ENCODE results near the gene SPO11. TPM values are rescaled to one million over a fixed set of nuclear protein-coding genes. Genes with fewer than 3 reads are reported as not detected.
A peak's percentile ranks its signal among the peaks of the same experiment; 100 is the strongest.

The SPO11 gene
- total RNA-seq, 1 donor: not detected

DNA sequence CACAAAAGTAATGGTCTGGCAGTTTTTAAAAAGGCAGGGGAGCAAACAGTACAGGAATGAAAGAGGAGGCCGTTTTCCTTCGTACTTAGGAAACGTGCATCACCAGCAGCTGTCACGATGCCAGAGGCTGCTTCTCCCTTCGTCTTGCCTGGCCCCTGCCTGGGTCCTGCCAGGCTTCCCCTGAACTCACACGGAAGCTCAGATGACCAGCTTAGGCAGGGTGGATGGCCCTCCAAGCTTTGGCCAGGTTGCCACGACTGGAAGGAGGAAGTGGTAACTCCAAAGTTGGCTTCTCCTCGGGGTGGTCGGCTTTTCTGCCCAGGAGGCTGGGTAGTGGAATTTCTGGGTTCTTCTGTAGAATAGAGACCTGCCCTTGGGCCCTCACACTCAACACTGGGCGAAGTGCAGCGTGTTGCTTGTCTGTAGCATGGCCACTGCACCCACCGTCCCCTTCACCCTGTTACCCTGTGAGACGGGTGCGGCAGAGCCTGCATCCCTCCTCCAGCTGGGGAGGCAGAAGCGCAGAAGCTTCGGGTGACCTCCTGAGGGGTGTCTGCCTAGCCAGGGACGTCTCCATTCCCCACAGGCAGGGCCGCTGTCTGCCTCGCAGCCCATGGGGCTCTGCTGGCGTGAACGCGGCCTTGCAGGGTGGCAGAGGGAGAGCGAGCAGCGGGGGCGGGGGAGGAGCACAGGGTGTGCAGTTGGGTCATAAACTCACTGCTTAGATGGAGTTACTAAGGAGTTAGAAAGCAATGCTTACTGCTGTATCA, 43.2 kb downstream of the SPO11 start:
- no peak for DNase-seq (ENCODE audit: low read depth in 2 of 3, low spot score in 2 of 3)

DNA sequence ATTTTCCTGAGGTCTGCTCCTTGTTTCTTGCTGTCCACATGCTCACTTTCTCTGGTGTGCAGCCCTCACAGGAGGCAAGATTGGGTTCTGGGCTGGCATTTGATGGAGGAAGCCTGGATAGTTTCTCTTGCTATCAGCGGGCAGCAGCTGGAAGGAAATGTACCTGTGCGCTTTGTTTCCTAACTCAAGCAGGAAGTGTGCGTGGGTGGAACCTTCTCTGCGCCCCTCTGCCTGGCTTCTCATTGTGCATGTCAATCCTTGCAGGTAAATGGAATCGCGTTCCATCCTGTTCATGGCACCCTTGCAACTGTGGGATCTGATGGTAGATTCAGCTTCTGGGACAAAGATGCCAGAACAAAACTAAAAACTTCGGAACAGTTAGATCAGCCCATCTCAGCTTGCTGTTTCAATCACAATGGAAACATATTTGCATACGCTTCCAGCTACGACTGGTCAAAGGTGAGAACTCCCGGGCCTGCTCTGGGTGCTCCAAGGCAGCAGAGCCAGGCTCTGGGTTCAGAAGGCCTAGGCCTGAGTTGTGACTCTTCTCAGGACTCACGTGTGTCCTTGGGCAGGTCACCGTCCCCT, 44.8 kb downstream of the SPO11 start:
- no peak for DNase-seq (ENCODE audit: low read depth in 2 of 3, low spot score in 2 of 3)

DNA sequence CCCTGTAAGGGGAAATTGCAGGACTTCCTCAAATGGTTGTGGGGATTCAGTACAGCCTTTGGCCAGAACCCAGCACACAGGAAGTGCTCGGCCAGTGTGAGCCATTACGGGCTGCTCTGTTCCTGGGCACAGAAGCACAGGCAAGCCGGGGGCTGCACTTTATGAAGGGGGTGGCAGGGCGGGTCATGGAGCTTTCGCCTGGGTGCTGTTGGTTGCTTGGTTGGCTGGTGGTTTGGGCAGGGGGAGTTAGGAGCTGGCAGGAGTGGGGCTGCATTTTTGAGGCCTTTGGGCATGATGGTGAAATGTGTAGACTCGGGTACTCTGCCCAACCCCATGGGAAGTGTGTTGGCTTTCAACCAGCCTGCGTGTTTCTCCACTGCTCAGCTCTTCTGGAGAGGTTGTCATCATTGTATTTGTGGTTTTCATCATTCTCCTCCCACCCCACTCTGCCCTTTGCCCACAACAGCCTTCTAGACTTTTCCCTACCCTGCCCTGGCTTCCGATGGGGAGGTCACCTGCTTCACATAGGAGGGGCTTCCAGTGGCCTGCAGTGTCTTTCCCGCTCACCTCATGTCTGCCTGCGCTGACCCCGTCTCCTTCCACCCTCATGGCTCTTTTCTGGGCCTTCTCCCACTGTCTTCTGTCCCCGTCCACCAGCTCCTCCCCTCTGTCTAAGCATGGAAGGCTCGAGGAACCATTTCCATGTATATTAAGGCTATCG, 45.5 kb downstream of the SPO11 start:
- DNase-seq (ENCODE audit: low read depth in 2 of 3, low spot score in 2 of 3): no peak

DNA sequence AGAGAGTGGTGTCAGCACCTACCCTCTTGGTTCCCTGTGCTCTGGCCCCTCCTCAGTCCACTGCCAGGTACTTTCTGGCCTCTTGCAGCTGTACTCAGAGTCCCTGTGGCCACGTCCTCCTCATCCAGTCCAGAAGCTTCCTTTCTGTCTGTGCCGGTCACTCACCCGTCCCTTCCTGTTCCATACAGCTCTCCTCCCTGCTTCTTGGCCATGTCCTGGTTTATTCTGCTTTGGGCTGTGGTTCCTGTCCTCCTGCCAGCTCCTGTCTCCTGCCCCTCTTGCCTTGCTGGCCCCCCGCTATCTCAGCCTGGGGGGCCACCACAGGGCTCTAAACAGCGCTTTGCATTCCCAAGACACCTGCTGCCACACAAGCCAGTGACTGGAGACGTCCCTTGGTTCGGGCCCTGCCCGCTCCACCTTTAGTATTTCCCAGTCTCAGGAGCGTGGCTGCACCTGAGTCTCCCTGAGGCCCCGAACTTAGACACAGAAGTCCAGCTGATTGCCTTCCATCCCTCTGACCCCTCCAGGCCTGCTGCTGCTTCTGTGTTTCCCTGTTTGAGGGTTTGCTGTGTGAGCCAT, 46.1 kb downstream of the SPO11 start:
- no peak for DNase-seq (ENCODE audit: low read depth in 2 of 3, low spot score in 2 of 3)

DNA sequence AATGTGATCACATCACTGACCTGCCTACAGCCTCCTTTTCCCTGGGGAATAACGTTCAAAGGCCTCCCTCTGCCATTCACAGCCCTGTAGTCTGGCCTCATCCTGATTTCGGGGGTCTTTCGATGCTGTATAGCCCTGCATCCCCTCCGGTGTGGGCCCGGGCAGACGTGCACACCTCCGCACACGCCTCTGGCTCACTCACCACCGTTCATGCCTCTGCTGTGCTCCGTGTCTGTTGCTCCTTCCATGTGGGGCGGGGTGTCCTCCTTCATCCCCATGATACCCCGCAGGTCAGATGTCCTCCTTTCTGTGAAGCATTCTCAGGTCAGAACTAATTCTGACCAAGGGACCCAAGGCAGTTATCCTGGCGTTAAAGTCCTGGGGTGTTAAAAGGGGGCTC, 47.7 kb downstream of the SPO11 start:
- DNase-seq (ENCODE audit: low read depth in 2 of 3, low spot score in 2 of 3): no peak

DNA sequence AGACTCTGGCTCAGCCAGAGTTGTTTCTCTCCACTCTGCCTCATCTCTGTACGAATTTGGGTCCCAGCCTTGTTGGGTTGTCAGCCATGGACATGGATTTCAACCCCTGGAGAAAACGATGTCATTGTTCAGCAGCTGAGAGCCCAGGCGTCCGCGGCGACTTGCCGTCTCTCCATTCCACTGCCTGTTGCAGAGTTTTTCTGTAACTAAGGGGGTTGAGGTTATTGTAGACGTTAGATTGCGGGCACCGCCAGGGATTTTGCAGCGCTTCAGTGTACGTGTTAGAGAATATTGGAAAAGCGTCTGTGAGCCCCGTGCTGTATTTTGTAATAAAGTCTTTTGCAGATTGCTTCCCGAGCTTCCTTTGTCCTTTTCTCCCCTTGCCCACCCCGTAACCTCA, 48.5 kb downstream of the SPO11 start:
- no peak for DNase-seq (ENCODE audit: low read depth in 2 of 3, low spot score in 2 of 3)

DNA sequence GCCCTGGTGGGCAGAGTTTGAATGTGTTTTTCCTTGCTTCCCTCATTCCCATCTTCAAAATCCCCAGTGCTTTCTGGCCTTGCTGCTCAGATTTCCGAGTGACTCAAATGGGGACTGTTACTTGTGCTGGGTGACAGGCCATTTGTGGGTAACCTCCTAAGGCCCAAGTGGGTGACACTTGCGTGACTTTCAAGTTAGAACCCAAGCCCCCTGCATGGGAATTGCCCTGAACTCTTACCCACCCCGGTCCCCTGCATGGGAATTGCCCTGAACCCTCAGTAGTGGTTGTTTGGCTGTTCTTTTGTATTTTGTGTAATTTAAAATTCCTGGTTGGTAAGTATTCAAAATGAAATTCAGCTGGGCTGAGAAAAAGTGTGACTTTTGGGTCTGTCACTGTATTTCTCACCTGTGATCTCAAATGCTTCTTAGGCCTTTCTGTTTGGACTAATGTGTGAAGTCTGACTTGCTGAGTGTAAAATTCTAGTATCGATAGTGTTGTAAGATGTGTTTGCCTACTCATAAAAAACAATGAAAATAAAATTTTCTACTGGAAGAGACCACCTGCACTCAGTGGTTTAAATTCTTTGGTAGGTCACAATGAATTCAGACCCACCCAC, 49.2 kb downstream of the SPO11 start:
- no peak for DNase-seq (ENCODE audit: low read depth in 2 of 3, low spot score in 2 of 3)

DNA sequence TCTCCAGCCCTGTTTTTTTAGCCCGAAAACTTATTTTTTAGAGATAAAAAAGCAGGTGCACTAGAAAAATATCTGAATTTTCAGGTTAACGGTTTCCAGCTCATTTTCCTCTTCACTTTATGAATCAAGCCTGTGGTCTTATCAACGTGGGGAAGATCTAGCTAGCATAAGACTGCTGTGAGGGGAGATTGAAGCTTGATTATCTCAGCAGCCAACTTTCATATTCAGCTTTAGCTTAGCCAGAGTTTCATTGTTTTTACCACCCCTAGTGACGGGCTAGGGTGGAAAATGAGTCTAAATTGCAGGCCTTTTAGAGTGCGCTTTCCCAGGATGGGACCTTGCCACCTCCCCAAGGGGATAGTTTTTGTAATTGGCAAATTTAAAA, 49.7 kb downstream of the SPO11 start:
- DNase-seq (ENCODE audit: low read depth in 2 of 3, low spot score in 2 of 3): no peak

DNA sequence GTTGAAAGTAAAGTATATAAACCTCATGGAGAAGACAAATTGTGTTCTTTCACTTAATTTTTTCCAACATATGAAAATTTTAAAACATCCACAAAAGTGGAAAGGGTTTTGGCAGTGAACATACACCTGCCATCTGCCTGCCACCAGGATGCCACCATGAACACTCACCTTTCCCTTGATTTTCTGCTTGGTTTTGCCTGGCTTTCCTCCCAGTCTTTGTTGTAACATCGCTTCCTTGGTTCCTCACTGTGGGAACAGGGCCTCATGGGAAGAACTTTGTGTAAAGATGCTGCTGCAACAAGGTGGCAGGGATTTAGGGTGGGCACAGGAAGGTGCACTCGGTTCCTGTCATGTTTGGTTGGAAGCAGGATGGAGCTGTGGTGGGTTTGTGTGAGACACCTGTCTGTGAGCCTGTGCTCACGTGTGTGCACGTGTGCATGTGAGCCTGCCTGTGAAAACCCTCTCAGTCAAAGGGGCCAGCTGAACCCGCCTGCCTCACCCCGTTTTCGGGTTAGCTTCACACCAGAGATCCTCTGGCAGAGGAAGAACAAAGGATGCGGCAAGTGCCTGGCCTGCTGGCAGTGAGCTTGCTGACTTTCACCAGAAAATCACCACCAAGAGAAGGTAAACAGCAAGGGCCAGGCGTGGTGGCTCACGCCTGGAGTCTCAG, 50.6 kb downstream of the SPO11 start:
- no peak for DNase-seq (ENCODE audit: low read depth in 2 of 3, low spot score in 2 of 3)

DNA sequence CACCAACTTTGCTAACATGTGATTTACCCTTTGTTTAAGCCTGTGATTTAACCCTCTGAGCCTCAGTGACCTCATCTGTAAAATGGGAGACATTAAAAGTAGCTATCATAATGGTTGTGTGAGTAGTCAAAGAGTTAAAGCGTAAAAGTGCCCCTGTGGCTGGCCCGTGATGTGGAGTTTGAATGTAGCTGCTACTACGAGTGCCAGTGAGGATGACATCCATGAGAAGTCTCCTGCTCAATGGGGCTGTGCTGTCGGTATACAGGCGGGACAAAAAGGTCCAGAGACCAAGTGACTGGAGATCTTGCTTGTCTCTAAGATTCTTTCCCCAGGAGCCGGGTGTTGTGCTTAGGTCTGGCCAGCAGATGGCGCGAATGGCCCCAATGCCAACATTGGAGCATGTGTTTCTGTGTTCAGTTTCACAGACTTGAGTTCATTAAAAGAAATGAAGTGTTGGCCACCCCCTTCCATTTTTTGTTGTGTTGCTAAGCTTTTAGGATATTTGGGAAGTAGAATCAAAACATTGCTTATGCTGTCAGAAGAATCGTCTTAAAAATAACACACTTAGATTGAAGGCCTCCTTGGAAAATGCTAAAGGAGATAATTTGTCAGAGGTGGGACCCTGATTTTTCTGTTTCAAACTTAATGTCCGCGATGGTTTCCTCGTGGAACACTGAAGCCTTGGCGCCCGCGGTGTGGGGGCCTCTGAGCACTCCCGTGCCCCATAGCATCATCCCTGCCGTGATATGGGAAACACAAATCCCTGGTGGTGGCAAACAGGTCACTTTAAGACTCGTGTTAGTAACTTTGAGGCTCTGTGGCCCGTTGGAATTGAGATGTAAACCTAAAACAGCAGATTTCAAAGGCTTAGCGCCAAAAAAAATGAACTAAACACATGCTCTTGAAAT, 52.2 kb downstream of the SPO11 start:
- DNase-seq (ENCODE audit: low read depth in 2 of 3, low spot score in 2 of 3): peak; percentile 66 to 86 (median 68)

DNA sequence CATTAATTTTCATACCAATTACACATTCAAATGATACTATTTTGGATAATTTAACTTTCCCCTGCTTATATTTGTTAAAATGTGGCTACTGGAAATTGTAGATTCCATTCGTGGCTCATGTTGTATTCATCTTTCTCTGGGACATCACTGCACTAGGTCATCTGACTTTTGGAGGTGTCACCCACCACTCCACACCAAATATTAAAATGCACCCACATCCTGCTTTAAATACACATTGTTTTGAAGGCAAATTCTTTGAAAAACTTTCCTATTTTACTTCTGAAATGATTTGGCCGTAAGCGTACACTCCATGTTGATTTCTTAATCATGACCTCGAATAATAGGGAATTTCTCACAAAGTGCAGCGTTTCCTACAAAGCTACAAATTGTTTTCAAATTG, 52.9 kb downstream of the SPO11 start:
- no peak for DNase-seq (ENCODE audit: low read depth in 2 of 3, low spot score in 2 of 3)

DNA sequence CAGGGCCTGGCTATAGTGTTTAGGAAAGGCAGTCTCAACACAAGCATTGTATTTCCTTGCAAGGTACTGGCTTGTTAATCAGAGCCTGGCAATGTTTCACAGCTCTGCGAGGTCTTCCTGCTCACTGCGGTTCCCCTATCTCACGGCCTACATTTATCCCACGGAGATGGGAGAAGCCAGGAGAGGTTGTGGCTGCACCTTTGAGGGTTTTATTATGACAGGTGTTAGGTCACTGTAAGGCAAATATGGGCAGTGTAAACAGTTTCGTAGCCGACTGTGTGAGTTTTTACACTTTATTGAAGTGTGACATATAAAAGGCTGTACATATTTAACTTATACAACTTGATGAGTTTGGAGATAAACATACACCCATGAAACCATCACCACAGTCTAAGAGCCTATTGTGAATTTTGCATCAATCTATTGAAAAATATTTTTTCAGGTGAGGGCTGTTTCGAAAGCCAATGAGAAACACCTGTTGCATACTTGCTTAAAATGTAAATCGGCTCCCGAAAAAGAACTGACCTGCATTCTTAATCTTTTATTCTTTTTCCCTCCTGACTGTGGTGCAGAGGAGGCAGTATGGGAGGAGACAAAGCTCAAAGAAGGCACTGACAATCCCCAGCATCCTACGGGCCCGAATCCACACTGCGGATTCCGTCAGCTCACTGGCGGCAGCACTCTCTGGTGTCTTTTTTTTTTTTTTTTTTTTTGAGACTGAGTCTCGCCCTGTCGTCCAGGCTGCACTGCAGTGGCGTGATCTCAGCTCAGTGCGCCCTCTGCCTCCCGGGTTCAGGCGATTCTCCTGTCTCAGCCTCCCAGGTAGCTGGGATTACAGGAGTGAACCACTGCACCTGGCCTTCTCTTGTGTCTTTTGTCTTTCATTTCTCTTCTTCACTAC, 54.1 kb downstream of the SPO11 start:
- DNase-seq (ENCODE audit: low read depth in 2 of 3, low spot score in 2 of 3): no peak

DNA sequence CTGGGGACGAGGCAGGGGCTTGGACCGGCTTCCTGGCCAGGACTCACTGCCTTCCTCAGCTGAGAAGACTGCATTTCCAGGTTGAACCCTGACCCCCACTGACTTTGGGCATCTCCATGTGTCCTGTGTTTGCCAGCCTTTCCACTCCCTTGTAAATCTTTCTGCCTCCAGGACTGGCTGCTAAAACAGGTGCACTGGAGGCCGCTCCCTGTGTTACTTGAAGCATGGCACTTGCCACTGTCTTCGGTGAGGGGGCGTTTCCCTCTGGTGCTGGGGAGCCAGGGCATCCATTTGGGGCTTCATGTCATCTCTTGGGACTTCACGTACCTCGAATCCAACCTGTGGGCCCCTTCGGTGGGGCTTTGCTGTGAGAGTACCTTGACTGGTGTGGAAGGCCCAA, 54.9 kb downstream of the SPO11 start:
- DNase-seq (ENCODE audit: low read depth in 2 of 3, low spot score in 2 of 3): no peak

DNA sequence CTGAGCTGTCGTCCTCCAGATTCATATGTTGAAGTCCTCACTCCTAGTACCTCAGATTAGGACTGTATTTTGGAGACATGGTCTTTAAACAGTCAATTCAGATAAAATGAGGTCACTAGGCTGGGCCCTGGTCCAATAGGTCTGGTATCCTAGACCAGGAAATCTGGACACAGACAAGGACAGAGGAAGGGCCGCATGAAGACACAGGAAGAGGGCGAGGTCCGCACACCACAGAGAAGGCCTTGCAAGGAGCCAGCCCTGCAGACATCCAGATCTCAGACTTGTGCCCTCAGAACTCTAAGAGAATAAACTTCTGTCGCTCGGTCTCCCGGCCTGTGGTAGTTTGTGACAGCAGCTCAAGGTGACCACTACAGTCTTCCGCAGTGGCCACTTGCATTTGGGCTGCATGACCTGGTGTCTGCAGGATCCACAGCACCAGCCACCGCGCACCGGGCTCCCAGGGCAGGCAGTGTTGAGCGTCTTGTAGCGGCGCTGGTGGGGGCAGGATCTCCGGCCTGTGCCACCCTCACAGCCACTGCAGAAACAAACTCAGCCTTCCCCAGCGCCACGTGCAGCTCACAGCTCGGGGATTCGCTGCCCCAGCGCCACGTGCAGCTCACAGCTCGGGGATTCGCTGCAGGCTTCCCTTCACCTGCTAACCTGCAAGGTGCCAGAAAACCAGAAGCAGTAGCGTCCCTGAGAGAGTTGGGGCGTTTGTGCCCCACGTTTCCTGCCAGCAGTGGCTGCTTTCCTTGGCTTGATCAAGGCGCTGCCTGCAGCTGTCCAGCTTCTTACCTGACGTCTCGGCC, 55.6 kb downstream of the SPO11 start:
- no peak for DNase-seq (ENCODE audit: low read depth in 2 of 3, low spot score in 2 of 3)

DNA sequence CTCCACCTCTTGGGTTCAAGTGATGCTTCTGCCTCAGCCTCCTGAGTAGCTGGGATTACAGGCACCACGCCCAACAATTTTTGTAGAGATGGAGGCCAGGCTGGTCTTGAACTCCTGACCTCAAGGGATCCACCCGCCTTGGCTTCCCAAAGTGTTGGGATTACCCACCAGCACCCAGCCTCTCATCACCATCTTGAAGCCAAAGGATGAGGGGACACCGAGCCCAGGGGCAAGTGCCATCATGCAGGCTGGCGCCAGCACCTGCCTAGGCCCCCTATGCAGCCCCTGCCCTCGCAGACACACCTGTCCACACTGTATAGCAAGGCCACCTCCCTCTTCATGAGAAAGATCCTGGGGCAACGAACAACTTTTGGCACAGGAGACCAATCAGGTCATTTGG, 56.3 kb downstream of the SPO11 start:
- DNase-seq (ENCODE audit: low read depth in 2 of 3, low spot score in 2 of 3): no peak

DNA sequence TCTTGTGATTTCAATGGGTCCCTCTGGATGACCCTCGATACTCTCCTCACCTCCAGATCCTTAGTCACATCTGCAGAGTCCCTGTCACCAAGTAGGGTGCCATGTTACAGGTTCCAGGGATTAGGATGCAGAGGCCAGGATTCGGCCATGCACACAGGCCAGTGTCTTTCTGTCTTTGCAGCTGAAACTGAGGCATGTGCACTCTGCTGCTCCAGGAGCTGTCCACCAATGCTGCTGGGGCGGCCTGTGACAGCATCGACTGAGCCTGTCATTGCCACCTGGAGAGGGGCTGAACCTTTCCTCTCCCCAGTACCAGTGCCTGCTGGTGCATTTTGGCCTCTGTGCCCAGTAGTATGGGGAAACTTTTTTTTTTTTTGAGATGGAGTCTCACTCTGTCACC, 57.2 kb downstream of the SPO11 start:
- DNase-seq (ENCODE audit: low read depth in 2 of 3, low spot score in 2 of 3): no peak

DNA sequence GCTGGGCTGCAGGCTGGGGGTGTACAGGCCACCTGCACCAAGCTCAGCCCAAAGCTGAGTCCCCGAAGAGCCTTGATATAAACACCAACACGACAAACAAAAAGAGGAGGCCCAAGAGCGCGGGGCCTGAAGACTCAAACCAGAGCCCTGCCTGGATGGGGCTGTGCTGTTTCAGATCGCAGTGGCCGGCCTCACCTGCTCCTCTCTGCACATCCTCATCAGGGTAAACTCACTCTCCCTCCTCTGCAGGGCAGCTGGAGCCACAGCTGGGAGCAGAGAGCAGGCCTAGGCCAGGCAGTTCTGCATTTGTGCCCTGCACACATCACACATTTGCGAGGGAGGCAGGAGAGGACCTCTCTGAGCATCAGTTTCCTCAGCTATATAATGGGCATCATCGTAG, 57.9 kb downstream of the SPO11 start:
- DNase-seq (ENCODE audit: low read depth in 2 of 3, low spot score in 2 of 3): no peak

DNA sequence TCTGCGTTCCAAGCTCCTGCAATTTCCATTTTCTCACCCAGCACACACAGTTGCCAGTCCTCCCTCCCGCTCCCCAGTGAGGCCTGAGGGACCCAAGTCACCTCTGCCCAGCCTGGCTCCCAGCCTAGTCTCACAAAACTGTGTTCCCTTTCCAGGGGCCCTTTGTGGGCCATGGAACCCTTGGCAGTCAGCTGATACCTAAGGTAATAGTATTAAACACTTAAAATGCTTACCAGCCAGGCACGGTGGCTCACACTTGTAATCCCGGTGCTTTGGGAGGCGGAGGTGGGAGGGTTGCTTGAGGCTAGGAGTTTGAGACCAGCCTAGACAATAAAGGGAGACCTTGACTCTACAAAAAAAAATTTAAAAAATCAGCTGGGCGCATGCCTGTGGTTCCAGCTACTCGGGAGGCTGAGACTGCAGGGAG, 58.4 kb downstream of the SPO11 start:
- no peak for DNase-seq (ENCODE audit: low read depth in 2 of 3, low spot score in 2 of 3)

Data from hematopoietic multipotent progenitor cell (in vitro differentiated cells).